HepG2 (cell line): ENCODE measurements around the gene SP7. TPM values are rescaled to one million over a fixed set of nuclear protein-coding genes. Genes with fewer than 3 reads are reported as not detected.

ENCODE experiments used
- ATAC-seq: fragments of 200-7000 bp; cut with Tn5 transposase; 3 replicates; pipeline ENCODE4 v1.9.1; 2020; ENCODE audit warnings: mild to moderate bottlenecking, moderate library complexity
- BruUV-seq: library from RNA; stranded (reverse); fragments of 400-500 nt; replicated peaks from 2 replicates; lab custom pipeline; 2021; lab: Mats Ljungman, UMichigan
- CTCF ChIA-PET: fragments of 300-600 bp; formaldehyde crosslinking; extraction: SDS; loops from one replicate; lab custom pipeline; 2021; ENCODE audit warnings: low total read pairs, inconsistent platforms, low intra/inter-chr PET ratio; lab: Yijun Ruan, JAX
- POLR2A ChIA-PET: fragments of 350-600 bp; sonication (Branson Sonifier 250); formaldehyde crosslinking; loops from one replicate; lab custom pipeline; 2020; ENCODE audit warnings: antibody characterized with exemption, inconsistent platforms; lab: Yijun Ruan, JAX
- DNase-seq: peaks from one replicate; pipeline ENCODE4 v3.0.0-alpha.2; 2015; ENCODE audit warnings: low spot score
- FAIRE-seq: peaks from 3 replicates; lab custom pipeline; 2011; peaks lifted over from hg19 to GRCh38; lab: Jason Lieb, UNC
- H2AFZ ChIP-seq: one replicate; pipeline ENCODE4 v1.6.1; 2011; ENCODE audit warnings: low read length, inconsistent platforms
- H3K27ac ChIP-seq: fragments of 300-600 bp; 3 replicates; pipeline ENCODE4 v1.8.0; 2011; ENCODE audit warnings: mixed run types, mild to moderate bottlenecking, mixed read lengths, low read length, inconsistent platforms; ENCODE audit not compliant: insufficient read depth; ENCODE audit errors: extremely low read length
- H3K27me3 ChIP-seq, 2 experiments: fragments of 200-600 bp in 1 of 2; 2 replicates in 1 of 2; 3 replicates in 1 of 2; pipeline versions ENCODE4 v1.6.0 to v1.8.0; 2011; ENCODE audit warnings: low read length in 2 of 2, mild to moderate bottlenecking in 2 of 2, moderate library complexity in 2 of 2, inconsistent platforms in 1 of 2; ENCODE audit not compliant: insufficient read depth in 2 of 2, control insufficient read depth in 1 of 2
- H3K36me3 ChIP-seq, 2 experiments: fragments of 200-600 bp in 1 of 2; replicated peaks in 1 of 2; 2 replicates in 1 of 2; 3 replicates in 1 of 2; pipeline versions ENCODE4 v1.5.1 to v1.8.0; 2011; ENCODE audit warnings: low read length in 2 of 2, inconsistent platforms in 1 of 2; ENCODE audit not compliant: insufficient read depth in 2 of 2, control insufficient read depth in 1 of 2
- H3K4me1 ChIP-seq: 2 replicates; pipeline ENCODE4 v1.5.1; 2012; ENCODE audit warnings: low read length, inconsistent platforms; ENCODE audit not compliant: insufficient read depth
- H3K4me2 ChIP-seq: 2 replicates; pipeline ENCODE4 v1.6.0; 2011; ENCODE audit warnings: low read depth, low read length, inconsistent platforms
- H3K4me3 ChIP-seq, 3 experiments: fragments of 200-600 bp in 1 of 3; sonication (generic), shearing (Covaris generic) in 1 of 3; replicated peaks in 1 of 3; 2 replicates each; pipeline ENCODE4 v1.5.1; 2011 to 2016; ENCODE audit warnings: low read length in 3 of 3, inconsistent platforms in 2 of 3, low read depth in 2 of 3, mild to moderate bottlenecking in 2 of 3, control low read depth in 1 of 3, mixed read lengths in 1 of 3; ENCODE audit not compliant: insufficient read depth in 1 of 3
- H3K79me2 ChIP-seq: one replicate; pipeline ENCODE4 v1.6.1; 2011; ENCODE audit warnings: low read length, inconsistent platforms; ENCODE audit not compliant: insufficient read depth
- H3K9ac ChIP-seq: 2 replicates; pipeline ENCODE4 v1.6.0; 2011; ENCODE audit warnings: mild to moderate bottlenecking, low read depth, low read length, inconsistent platforms; ENCODE audit not compliant: insufficient read depth
- H3K9me3 ChIP-seq: 2 replicates; pipeline ENCODE4 v1.5.1; 2012; ENCODE audit warnings: mild to moderate bottlenecking, low read length
- H4K20me1 ChIP-seq: 2 replicates; pipeline ENCODE4 v1.6.0; 2011; ENCODE audit warnings: inconsistent platforms, mild to moderate bottlenecking, low read length, moderate library complexity; ENCODE audit not compliant: insufficient read depth
- AGO2 ChIP-seq: fragments of 200-400 bp; formaldehyde crosslinking; optimal IDR thresholded peaks from 2 replicates; pipeline ENCODE3; 2017; ENCODE audit warnings: mild to moderate bottlenecking, low read depth, low read length, moderate library complexity
- HNRNPL ChIP-seq: fragments of 200-400 bp; formaldehyde crosslinking; IDR thresholded peaks from 2 replicates; pipeline ENCODE4 v1.6.1; 2017; ENCODE audit warnings: mild to moderate bottlenecking, low read depth, low read length
- HNRNPUL1 ChIP-seq: fragments of 200-400 bp; formaldehyde crosslinking; IDR thresholded peaks from 2 replicates; pipeline ENCODE4 v1.6.1; 2017; ENCODE audit warnings: low read depth, mild to moderate bottlenecking, low read length, moderate library complexity
- PCBP1 ChIP-seq: fragments of 200-400 bp; formaldehyde crosslinking; IDR thresholded peaks from 2 replicates; pipeline ENCODE4 v1.6.1; 2017; ENCODE audit warnings: mild to moderate bottlenecking, low read depth, low read length, borderline replicate concordance
- RCOR2 ChIP-seq: IDR thresholded peaks from 2 replicates; pipeline ENCODE4 v1.6.1; 2016; ENCODE audit warnings: missing biosample characterization, missing genetic modification reagents
- RXRB ChIP-seq: IDR thresholded peaks from 2 replicates; pipeline ENCODE4 v1.6.1; 2016; ENCODE audit warnings: borderline replicate concordance, missing genetic modification reagents, missing compliant biosample characterization
- SOX13 ChIP-seq, 3 experiments: fragments of 450-650 bp in 1 of 3; sonication (generic) in 1 of 3; formaldehyde crosslinking in 1 of 3; IDR thresholded peaks in 2 of 3; conservative IDR thresholded peaks in 1 of 3; 2 replicates each; pipeline versions ENCODE4 v1.5.0 to v1.6.1; 2016 to 2020; ENCODE audit warnings: antibody characterized with exemption in 1 of 3, mild to moderate bottlenecking in 1 of 3, missing compliant biosample characterization in 1 of 3, missing genetic modification reagents in 1 of 3, moderate library complexity in 1 of 3
- ZBTB38 ChIP-seq: sonication (generic); formaldehyde crosslinking; IDR thresholded peaks from 2 replicates; pipeline ENCODE4 v1.5.1; 2020; ENCODE audit warnings: mild to moderate bottlenecking, missing genetic modification reagents
- ZBTB7B ChIP-seq: sonication (generic); formaldehyde crosslinking; IDR thresholded peaks from 2 replicates; pipeline ENCODE4 v1.4.0; 2020; ENCODE audit warnings: missing genetic modification reagents
- ZNF253 ChIP-seq: sonication (generic); formaldehyde crosslinking; IDR thresholded peaks from 2 replicates; pipeline ENCODE4 v1.8.0; 2022; ENCODE audit warnings: mild to moderate bottlenecking, missing genetic modification reagents, borderline replicate concordance
- ZNF296 ChIP-seq: sonication (generic); formaldehyde crosslinking; conservative IDR thresholded peaks from 2 replicates; pipeline ENCODE4 v1.5.0; 2020; ENCODE audit warnings: mild to moderate bottlenecking, missing genetic modification reagents
- ZNF354B ChIP-seq: sonication (generic); formaldehyde crosslinking; IDR thresholded peaks from 2 replicates; pipeline ENCODE4 v1.8.0; 2022; ENCODE audit warnings: mild to moderate bottlenecking, missing genetic modification reagents
- ZNF652 ChIP-seq: IDR thresholded peaks from 2 replicates; pipeline ENCODE4 v1.6.1; 2016; ENCODE audit warnings: low read depth, borderline replicate concordance
- WGBS: methylation state at CpG from one replicate; pipeline ENCODE4 v1.1.6; 2017; ENCODE audit warnings: low lambda C conversion rate; 5-methylcytosine and 5-hydroxymethylcytosine counted together
- in situ Hi-C: cut with HindIII; loops from 2 replicates; pipeline ENCODE4 v1.10.0; 2017; ENCODE audit warnings: low pct_unique_long_range_greater_than_20kb; ENCODE audit not compliant: extremely low pct_ligation_motif_present
- intact Hi-C: fragments of 100-400 bp; cut with micrococcal nuclease; formaldehyde crosslinking; loops from one replicate; pipeline ENCODE4 v1.10.0; 2022; ENCODE audit not compliant: unreplicated experiment
- polyA plus RNA-seq, 8 experiments: library from polyadenylated mRNA; depleted of rRNA in 3 of 8; stranded (reverse) in 7 of 8; unstranded in 1 of 8; fragments of >200 nt; fragmentation: Illumina TruSeq in 4 of 8; extraction: Trizol in 4 of 8; gene quantifications; 2 replicates each; pipeline versions ENCODE4 v1.2.1 to v1.2.3, GENCODE V29; 2011 to 2016; ENCODE audit warnings: low read depth in 4 of 8, missing spikeins in 1 of 8, mixed read lengths in 1 of 8; ENCODE audit not compliant: insufficient read depth in 1 of 8
- total RNA-seq, 5 experiments: library from RNA; depleted of rRNA; stranded (reverse); fragments of >200 nt; fragmentation: Illumina TruSeq; extraction: Trizol; gene quantifications; 2 replicates each; pipeline ENCODE4 v1.2.3, GENCODE V29; 2016; ENCODE audit warnings: low read depth in 1 of 5
- TF ChIP-seq, protein P1 (sequence below): sonication (generic); formaldehyde crosslinking; IDR thresholded peaks from 2 replicates; pipeline ENCODE4 v1.9.0; 2022; ENCODE audit warnings: missing genetic modification reagents, mild to moderate bottlenecking, borderline replicate concordance

SP7 gene
- total and polyA plus RNA-seq, 2 of the 13 experiments (the other 11 are each of a cell fraction or from before 2014, with no cell fraction given) = not detected

GRCh38 chr12:53326460-53327185 lies 9.5 kb downstream of the SP7 start:
- no peaks in the 10 kb centered on the region for H3K79me2 ChIP-seq
- no peaks in the 10 kb centered on the region for H4K20me1 ChIP-seq
- DNase-seq = no peak
- FAIRE-seq = no peak
- intact Hi-C loops = no loop called here
- in situ Hi-C loops = loop anchor here (5.0 kb wide), 1 partner anchor 176 kb away; the partner anchor contains the start of gene TARBP2
- BruUV-seq = no TSS peak
- H3K27me3 ChIP-seq = peaks cover 3 to 18% of the 10 kb centered on the region in 2 experiments; a peak in 4 of 5 replicates
- TF ChIP-seq ZBTB7B (CRISPR knock-in tag) = no peak
- no peak for TF ChIP-seq ZNF253
- TF ChIP-seq ZNF652 (CRISPR knock-in tag) = peak; percentile 57; the same call in 1 of the 2 replicates
- TF ChIP-seq, all 625 proteins: peak for 1
- Histone ChIP-seq H3K27ac (no peak overlapping the region), H3K4me2 (no peak overlapping the region), H3K36me3 (no peaks in the 10 kb centered on the region), H2AFZ (no peak overlapping the region), H3K4me1 (peaks cover 45% of the 10 kb centered on the region), H3K9me3 (no peaks in the 10 kb centered on the region), H3K4me3 (no peak overlapping the region), H3K9ac (no peak overlapping the region)
- 82% methylated on average over 8 of the region's 8 CpGs for WGBS
- ATAC-seq = no peak
- ChIA-PET CTCF (interaction anchor here (1.9 kb wide), 1 partner anchor 18 kb away, joined by 6 read pairs; no protein-coding TSS in a partner anchor), POLR2A (interaction anchor here (0.9 to 3.2 kb wide), 3 partner anchors 18 to 115 kb away, joined by 3 to 23 read pairs (median 4); partner anchors contain the start of gene PRR13)

DNA sequence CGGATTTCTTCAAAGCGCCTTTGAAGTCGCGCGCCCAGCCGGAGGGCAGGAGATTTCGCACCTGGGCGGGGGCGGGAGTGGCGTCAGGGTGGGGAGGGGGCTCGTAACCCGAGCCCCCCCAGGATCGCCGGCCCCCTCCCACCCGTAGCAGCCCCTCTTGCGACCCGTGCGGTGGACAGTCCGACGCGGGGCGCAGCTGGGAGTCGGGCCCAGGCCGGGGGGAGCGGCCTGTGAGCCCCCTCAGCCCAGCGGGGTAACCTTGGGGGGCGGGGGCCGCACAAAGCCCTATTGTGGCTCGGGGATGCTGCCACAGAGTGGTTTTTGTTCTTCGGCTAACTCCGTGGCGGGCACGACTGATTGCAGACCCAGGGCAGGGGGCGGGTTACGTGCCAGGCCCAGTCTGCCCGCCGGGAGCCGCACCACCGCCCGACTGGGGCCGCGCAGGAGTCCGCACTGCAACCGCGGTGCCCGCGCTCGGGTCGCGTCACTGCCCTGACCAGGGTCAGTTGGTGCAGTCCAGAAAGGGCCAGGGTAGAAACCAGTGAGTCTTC lies 10.6 kb downstream of the SP7 start:
- H3K4me3 ChIP-seq = peak overlapping the region; percentile 57 to 65 (median 62); a peak in 5 of 6 replicates
- H3K27me3 ChIP-seq = peaks cover 0 to 10% of the 10 kb centered on the region in 2 experiments; a peak in 4 of 5 replicates
- ChIA-PET POLR2A (interaction anchor here (0.6 to 3.2 kb wide), 11 partner anchors 19 to 247 kb away, joined by 3 to 23 read pairs (median 6); partner anchors contain the start of genes MYG1, PFDN5, PRR13 and SP1), CTCF (interaction anchor here (0.9 to 1.6 kb wide), 4 partner anchors 19 to 183 kb away, joined by 3 to 14 read pairs (median 4); no protein-coding TSS in a partner anchor)
- DNase-seq = peak; percentile 35
- in situ Hi-C loops = loop anchor here (5.0 kb wide), 1 partner anchor 177 kb away; the partner anchor contains the start of gene TARBP2
- H3K27ac ChIP-seq = peak overlapping the region; percentile 74
- peak overlapping the region; percentile 74 for H3K9ac ChIP-seq
- H4K20me1 ChIP-seq = no peaks in the 10 kb centered on the region
- BruUV-seq = no TSS peak
- no peak; the same call in 1 of the 3 replicates for ATAC-seq
- WGBS = 0% methylated on average over 10 of the region's 50 CpGs
- no peak for FAIRE-seq
- H3K79me2 ChIP-seq = peaks cover 1% of the 10 kb centered on the region
- intact Hi-C loops = no loop called here
- no peaks in the 10 kb centered on the region for H3K36me3 ChIP-seq
- H3K9me3 ChIP-seq = no peaks in the 10 kb centered on the region
- peaks cover 48% of the 10 kb centered on the region for H3K4me1 ChIP-seq
- no peak overlapping the region for H2AFZ ChIP-seq
- peak overlapping the region; percentile 89 for H3K4me2 ChIP-seq
- TF ChIP-seq ZNF354B (CRISPR knock-in tag) (no peak), ZBTB38 (peak; percentile 86), HNRNPL (peak; percentile 98), RXRB (CRISPR knock-in tag) (no peak), SOX13 (IDR thresholded peaks at IDR 0.05) (no peak), SOX13 (CRISPR knock-in tag; conservative IDR thresholded peaks at IDR 0.05 in 1 of 2, IDR thresholded peaks at IDR 0.05 in 1 of 2) (peak in 1 of 2 experiments; percentile 17; a peak in 1 of 4 replicates), AGO2 (peak; percentile 78), ZNF296 (CRISPR knock-in tag) (no peak), HNRNPUL1 (no peak), RCOR2 (CRISPR knock-in tag) (no peak), PCBP1 (no peak)
- TF ChIP-seq, protein P1, sequence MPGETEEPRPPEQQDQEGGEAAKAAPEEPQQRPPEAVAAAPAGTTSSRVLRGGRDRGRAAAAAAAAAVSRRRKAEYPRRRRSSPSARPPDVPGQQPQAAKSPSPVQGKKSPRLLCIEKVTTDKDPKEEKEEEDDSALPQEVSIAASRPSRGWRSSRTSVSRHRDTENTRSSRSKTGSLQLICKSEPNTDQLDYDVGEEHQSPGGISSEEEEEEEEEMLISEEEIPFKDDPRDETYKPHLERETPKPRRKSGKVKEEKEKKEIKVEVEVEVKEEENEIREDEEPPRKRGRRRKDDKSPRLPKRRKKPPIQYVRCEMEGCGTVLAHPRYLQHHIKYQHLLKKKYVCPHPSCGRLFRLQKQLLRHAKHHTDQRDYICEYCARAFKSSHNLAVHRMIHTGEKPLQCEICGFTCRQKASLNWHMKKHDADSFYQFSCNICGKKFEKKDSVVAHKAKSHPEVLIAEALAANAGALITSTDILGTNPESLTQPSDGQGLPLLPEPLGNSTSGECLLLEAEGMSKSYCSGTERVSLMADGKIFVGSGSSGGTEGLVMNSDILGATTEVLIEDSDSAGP = no peak
